OCI-LY7 (cell line): ENCODE results near the gene RHOD. TPM values are rescaled to one million over a fixed set of nuclear protein-coding genes. Genes with fewer than 3 reads are reported as not detected.

Experiments used
- BruUV-seq: library from RNA; stranded (reverse); fragments of 400-500 nt; replicated peaks from 2 replicates; lab custom pipeline; 2021; lab: Mats Ljungman, UMichigan
- CTCF ChIA-PET: fragments of 300-600 bp; sonication (Branson Sonifier 250); formaldehyde crosslinking; loops from one replicate; lab custom pipeline; 2022; ENCODE audit warnings: antibody characterized with exemption; ENCODE audit not compliant: unreplicated experiment; lab: Charles Lee
- POLR2A ChIA-PET: fragments of 300-600 bp; sonication (Branson Sonifier 250); formaldehyde crosslinking; loops from one replicate; lab custom pipeline; 2022; ENCODE audit warnings: antibody characterized with exemption; lab: Charles Lee
- DNase-seq: peaks from one replicate; pipeline ENCODE4 v3.0.0-alpha.2; 2015; ENCODE audit warnings: low spot score
- H2AFZ ChIP-seq: fragments of 200-600 bp; sonication (generic), shearing (Covaris generic); 2 replicates; pipeline ENCODE4 v1.6.1; 2014; ENCODE audit warnings: mild to moderate bottlenecking, antibody characterized with exemption, low read length, moderate library complexity
- H3K27ac ChIP-seq: fragments of 200-600 bp; sonication (generic); 2 replicates; pipeline ENCODE4 v1.5.1; 2014; ENCODE audit warnings: mixed run types, low read depth, mild to moderate bottlenecking, moderate library complexity, low read length, inconsistent platforms; ENCODE audit not compliant: poor library complexity, severe bottlenecking
- H3K36me3 ChIP-seq: fragments of 200-600 bp; sonication (generic); 2 replicates; pipeline ENCODE4 v1.6.1; 2014; ENCODE audit warnings: mild to moderate bottlenecking, antibody characterized with exemption, low read length, moderate library complexity, mixed read lengths; ENCODE audit not compliant: insufficient read depth
- H3K4me1 ChIP-seq: fragments of 200-600 bp; sonication (generic); 2 replicates; pipeline ENCODE4 v1.5.1; 2014; ENCODE audit warnings: mild to moderate bottlenecking, low read length; ENCODE audit not compliant: insufficient read depth, poor library complexity, severe bottlenecking
- H3K4me2 ChIP-seq: fragments of 200-600 bp; sonication (generic); 2 replicates; pipeline ENCODE4 v1.6.1; 2014; ENCODE audit warnings: mild to moderate bottlenecking, low read length
- H3K4me3 ChIP-seq: fragments of 200-600 bp; sonication (generic); 2 replicates; pipeline ENCODE4 v1.5.1; 2014; ENCODE audit warnings: mild to moderate bottlenecking, low read depth, low read length; ENCODE audit not compliant: poor library complexity, severe bottlenecking
- H3K79me2 ChIP-seq: fragments of 200-600 bp; sonication (generic); 2 replicates; pipeline ENCODE4 v1.6.1; 2016; ENCODE audit warnings: low read depth, mild to moderate bottlenecking, low read length, moderate library complexity, mixed read lengths; ENCODE audit not compliant: insufficient read depth
- H3K9me2 ChIP-seq: fragments of 200-600 bp; sonication (generic); 2 replicates; pipeline ENCODE4 v1.6.1; 2016; ENCODE audit warnings: mild to moderate bottlenecking, low read length, mixed read lengths; ENCODE audit not compliant: insufficient read depth
- H3K9me3 ChIP-seq: fragments of 200-600 bp; sonication (generic); 2 replicates; pipeline ENCODE4 v1.6.1; 2014; ENCODE audit warnings: mild to moderate bottlenecking, mixed run types, low read length, mixed read lengths
- H4K20me1 ChIP-seq: fragments of 200-600 bp; sonication (generic); 2 replicates; pipeline ENCODE4 v1.6.1; 2014; ENCODE audit warnings: mild to moderate bottlenecking, antibody characterized with exemption, low read length, moderate library complexity, mixed read lengths; ENCODE audit not compliant: insufficient read depth
- CTCF ChIP-seq: fragments of 200-600 bp; sonication (generic); conservative IDR thresholded peaks from 2 replicates; pipeline ENCODE4 v1.5.1; 2014; ENCODE audit warnings: mild to moderate bottlenecking, antibody characterized with exemption, low read length, moderate library complexity, mixed read lengths
- EZH2phosphoT487 ChIP-seq: fragments of 200-600 bp; sonication (generic); IDR thresholded peaks from 2 replicates; pipeline ENCODE4 v1.6.1; 2018; ENCODE audit warnings: low read depth, borderline replicate concordance, mild to moderate bottlenecking, mixed run types, antibody characterized with exemption, low read length, moderate library complexity, mixed read lengths
- intact Hi-C: fragments of 100-400 bp; cut with micrococcal nuclease; formaldehyde crosslinking; loops from one replicate; pipeline ENCODE4 v1.10.0; 2022; ENCODE audit not compliant: unreplicated experiment
- total RNA-seq, 2 experiments: library from RNA; depleted of rRNA in 1 of 2; stranded (reverse); fragments of >200 nt in 1 of 2; shearing (Covaris generic) in 1 of 2; gene quantifications; 2 replicates each; pipeline ENCODE4 v1.2.3, GENCODE V29; 2014 to 2022

The RHOD gene
- total RNA-seq, 2 experiments from 2014 or later, result not detected

DNA sequence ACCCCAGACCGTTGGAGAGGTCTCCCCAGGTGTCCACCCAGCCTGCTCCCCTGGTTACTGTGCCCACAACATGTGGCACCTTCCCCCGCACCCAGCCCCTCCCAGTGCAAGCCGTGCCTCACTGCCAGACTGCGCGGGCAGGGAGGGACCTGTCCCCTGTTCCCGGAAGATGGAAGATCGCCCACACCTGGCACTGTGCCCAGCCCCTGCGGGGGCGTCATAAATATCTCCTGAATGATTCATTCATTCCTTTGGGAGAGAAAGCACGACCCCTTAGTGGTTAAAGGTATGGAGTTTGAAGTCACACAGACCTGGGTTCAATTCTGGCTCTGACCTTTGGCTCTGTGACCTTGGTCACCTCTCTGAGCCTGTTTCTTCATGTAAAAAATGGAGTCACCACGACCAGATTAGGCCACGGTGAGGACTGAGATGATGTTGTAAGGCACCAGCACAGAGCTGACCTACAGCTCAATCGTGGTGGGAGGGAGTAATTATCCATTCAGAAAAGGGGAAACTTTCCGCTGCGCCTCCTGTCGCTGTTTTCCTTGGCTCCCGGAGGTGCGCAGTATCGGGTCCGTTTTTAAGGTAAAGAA, 34.2 kb upstream of the RHOD start:
- Histone ChIP-seq H3K36me3 (no peaks in the 10 kb centered on the region), H3K4me3 (no peak overlapping the region), H3K79me2 (no peaks in the 10 kb centered on the region), H3K4me2 (no peak overlapping the region), H3K9me3 (no peaks in the 10 kb centered on the region), H4K20me1 (no peaks in the 10 kb centered on the region), H3K27ac (no peak overlapping the region), H3K4me1 (peaks cover 25% of the 10 kb centered on the region), H3K9me2 (no peaks in the 10 kb centered on the region), H2AFZ (no peak overlapping the region)
- ChIA-PET POLR2A (no interaction called here), CTCF (interaction anchor here (0.6 kb wide), 2 partner anchors 41 to 63 kb away, joined by 6 to 7 read pairs; no protein-coding TSS in a partner anchor)
- no peak for DNase-seq
- intact Hi-C loops, result no loop called here
- TF ChIP-seq CTCF (no peak), EZH2phosphoT487 (no peak)
- BruUV-seq, result no TSS peak

DNA sequence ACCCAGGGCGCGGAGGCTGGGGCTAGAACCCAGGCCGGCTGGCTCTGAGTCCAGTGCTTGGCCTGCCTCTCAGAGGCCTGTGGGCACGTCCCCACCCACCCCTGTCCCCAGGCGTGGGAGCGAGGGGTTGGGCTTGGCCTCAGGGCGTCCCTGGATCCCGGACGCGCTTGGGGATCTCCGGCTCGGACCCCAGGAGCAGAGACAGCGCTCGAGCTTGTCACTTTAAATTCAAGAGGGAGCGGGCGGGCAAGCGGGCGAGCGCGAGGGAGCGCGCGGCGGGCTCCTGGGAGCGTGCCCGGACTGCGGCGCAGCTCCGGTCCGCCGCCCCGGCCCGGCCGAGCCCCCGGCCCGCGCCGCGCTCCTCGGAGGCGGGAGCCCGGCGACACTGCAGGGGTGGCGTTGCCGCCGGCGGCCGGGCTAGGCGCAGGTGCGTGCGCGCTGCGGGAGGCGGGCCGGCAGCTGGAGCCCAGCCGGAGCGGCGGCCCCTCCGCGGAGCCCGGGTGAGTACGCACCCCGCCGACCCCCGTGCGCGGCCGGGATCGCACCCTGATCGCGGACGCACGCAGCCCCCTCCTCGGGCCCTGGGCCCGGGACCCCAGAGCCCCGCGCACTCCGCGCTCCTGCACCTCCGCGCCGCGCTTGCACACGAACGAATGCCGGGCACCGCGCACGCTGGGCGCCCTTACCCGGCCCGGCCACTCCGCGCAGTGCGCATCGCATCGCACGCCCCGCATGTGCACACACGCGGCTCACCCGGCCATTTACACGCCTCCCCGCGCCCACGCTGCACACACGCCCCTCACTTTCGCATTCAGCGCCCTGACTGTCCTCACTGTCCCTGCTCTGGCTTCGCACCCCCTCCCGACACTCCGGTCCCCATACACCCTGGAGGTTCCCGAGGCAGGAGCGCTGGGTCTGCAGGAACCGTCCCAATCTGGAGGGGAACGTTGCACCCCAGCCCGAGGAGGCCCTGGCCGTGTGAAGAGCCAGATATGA, 33.4 kb upstream of the RHOD start, which contains the start of gene SYT12:
TSS of gene SYT12 (plus strand) at position 174 of the 996 bp plus-strand sequence. CDS start 7,011 bp downstream, outside the sequence.
- no peak for DNase-seq
- TF ChIP-seq CTCF, result no peak
- no peak for TF ChIP-seq EZH2phosphoT487
- Histone ChIP-seq H4K20me1 (no peaks in the 10 kb centered on the region), H3K4me2 (0 out of 2 replicates have a peak within 1 kb of the TSS, but pooled peaks have one; percentile 55), H3K79me2 (no peaks in the 10 kb centered on the region), H3K9me3 (no peaks in the 10 kb centered on the region), H3K27ac (no peak within 1 kb of the TSS), H3K36me3 (no peaks in the 10 kb centered on the region), H3K9me2 (no peaks in the 10 kb centered on the region), H3K4me3 (no peak within 1 kb of the TSS), H3K4me1 (peaks cover 33% of the 10 kb centered on the region), H2AFZ (no peak within 1 kb of the TSS)
- POLR2A ChIA-PET, result no interaction called here
- no TSS peak for BruUV-seq
- CTCF ChIA-PET, result no interaction called here
- intact Hi-C loops, result no loop called here
